HG02870 (cell line): ENCODE results near the gene RBM11.
"Not testable (repeated sequence)": the region's sequence is repeated elsewhere in the genome, so short reads cannot be mapped to it uniquely, and the experiment has no call there.

Experiments used
- ATAC-seq: cut with Tn5 transposase; IDR thresholded peaks from one replicate; pipeline ENCODE4 v1.9.1; 2021; ENCODE audit warnings: mild to moderate bottlenecking, moderate library complexity; ENCODE audit not compliant: unreplicated experiment

Gene RBM11, protein sequence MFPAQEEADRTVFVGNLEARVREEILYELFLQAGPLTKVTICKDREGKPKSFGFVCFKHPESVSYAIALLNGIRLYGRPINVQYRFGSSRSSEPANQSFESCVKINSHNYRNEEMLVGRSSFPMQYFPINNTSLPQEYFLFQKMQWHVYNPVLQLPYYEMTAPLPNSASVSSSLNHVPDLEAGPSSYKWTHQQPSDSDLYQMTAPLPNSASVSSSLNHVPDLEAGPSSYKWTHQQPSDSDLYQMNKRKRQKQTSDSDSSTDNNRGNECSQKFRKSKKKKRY

DNA sequence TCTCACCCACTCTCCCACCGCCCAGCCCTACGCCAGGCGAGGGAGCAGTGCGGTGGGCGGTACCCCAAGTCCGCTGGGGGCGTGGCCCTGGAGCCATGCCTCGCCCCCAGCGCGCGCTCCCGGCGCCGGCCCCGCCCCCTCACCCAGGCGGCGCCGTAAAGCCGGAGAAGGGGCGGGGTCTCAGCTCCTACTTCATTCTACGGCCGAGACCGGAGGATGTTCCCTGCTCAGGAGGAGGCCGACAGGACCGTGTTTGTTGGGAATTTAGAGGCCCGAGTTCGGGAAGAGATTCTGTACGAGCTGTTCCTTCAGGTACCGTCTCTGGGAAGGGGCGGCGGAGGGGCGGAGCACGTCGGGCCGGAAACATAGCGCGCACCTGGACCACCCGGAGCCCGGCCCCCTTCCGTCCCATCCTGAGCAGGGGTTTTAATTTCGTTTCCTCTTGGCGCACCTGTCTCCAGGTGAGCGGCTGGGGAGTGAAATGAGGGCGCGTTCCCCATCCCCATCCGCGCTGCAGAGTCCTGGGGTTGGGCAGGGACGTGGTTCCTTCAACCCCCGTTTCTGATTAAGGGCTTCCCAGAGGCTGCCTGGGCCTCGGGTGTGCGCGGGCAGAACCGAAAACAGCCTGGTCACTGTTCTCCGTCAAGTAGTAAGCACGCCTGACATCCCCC lies at the start of gene RBM11:
RBM11 (plus strand) TSS at position 187 of the 671 bp plus-strand sequence; CDS start at position 217, 30 bp downstream.
- peak; percentile 95 for ATAC-seq

DNA sequence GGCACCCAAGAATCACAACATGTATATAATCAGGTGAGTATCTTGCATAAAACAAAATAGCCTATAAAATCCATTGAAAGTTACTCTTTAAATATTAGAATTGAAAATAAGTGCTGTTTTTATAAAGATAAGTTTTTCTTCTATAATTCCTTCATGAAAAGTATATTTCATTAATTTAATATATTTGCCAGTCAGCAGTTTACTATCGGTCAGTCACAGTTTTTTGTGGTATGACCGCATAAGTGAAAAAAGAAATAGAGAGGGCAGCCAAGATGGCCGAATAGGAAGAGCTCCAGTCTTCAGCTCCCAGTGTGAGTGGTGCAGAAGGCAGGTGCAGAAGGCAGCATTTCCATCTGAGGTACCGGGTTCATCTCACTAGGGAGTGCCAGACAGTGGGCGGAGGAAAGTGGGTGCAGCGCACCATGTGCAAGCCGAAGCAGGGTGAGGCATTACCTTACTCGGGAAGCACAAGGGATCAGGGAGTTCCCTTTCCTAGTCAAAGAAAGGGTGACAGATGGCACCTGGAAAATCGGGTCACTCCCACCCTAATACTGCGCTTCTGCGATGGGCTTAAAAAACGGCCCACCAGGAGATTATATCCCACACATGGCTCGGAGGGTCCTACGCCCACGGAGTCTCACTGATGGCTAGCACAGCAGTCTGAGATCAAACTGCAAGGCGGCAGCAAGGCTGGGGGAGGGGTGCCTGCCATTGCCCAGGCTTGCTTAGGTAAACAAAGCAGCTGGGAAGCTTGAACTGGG lies 49.3 kb upstream of the RBM11 start:
- not testable (repeated sequence) for ATAC-seq

DNA sequence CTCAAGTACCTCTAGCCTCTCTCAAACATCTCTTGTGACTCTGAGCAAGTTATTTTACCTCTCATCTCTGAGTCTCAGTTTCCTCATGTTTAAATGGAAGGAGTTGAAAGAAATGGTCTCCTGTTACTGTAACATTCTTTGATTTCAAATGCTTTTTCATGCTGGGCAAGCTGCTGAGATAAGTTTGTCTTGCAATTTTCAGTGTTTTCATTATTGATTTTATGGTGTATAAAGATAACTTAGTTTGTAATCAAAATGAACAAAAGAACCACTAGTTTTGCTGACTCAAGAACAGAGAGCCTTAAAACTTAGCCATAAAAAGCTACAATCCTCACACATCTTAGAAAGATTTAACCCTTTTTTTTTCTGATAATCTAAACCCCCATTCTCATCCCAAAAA lies 9.7 kb upstream of the RBM11 start:
- no peak for ATAC-seq

DNA sequence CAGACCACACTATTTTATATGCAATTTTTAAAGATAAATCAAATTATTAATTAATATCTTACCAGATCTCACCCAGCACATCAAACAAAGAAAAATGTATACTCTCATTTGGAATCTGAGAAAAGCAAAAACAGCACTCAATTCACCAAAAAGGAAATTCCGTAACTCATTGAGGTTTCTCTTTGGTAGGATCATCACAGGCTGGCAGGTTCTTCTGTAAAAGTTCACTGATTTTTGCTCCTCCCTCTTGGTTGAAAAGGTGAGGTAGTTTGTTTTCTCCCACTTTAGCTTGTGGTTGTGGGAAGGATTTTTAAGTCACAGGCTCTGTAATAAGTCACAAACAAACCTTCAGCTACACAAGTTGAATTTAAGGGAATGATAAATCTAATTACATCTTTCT lies 5.2 kb upstream of the RBM11 start, which contains the start of gene LIPI:
LIPI (minus strand) TSS at position 218 of the 400 bp plus-strand sequence; CDS start at position 108, 110 bp downstream.
- ATAC-seq: no peak

DNA sequence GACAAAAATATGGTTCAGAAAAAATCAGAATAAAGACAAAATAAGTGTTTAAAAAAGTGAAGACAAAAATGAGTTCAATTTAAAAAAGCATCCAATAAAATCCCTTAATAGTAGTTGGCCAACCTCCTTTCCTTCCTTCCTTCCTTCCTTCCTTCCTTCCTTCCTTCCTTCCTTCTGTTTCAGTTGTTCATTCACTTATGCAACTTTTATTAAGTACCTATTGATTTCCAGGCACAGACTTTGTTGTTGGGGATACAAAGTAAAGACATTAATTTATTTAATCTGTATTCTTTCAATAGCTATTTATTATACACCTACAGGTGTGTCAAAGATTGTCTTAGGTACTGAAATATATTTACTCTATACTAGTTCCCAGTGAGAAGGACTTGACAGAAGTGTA lies 2.8 kb upstream of the RBM11 start:
- ATAC-seq: no peak

DNA sequence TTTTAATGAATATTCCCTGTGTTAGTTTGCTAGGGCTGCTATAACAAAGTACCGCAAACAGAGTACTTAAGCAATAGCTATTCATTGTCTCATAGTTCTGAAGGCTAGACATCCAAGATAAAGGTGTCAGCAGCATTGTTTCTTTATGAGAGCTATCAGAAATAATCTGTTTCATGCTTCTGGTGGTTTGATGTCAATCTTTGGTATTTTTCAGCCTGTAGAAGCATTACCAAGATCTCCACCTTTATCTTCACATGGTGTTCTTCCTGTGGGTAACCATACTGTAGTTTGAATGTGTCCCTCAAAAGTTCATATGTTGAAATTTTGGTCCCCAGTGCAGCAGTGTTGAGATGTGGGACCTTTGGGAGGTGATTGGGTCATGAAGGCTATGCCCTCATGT lies 7.4 kb downstream of the RBM11 start:
- ATAC-seq: no peak

DNA sequence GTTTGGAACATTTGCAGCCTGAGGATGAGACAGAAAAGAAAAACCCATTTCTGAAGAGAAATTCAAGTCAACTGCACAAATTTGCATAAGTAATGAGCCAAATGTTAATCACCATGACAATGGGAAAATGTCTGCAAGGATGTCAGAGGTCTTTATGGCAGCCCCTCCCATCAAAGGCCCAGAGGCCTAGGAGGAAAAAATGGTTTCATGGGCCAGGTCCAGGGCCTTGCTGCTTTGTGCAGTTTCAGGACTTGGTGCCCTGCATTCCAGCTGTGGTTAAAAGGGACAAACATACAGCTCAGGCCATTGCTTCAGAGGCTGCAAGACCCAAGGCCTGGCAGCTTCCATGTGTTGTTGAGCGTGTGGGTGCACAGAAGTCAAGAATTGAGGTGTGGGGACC lies 13.4 kb downstream of the RBM11 start:
- ATAC-seq: no peak

DNA sequence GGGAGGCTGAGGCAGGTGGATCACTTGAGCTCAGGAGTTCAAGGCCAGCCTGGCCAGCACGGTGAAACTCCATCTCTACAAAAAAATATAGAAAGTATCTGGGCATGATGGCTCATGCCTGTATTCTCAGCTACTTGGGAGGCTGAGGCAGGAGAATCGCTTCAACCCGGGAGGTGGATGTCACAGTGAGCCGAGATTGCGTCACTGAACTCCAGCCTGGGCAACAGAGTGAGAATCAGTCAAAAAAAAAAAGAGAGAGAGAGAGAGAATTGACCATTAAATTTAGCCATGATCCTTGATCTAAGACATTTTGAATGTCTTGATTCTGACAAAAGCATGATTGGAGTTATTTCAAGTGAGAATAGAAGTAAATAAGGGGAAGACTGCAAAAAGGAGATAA lies 19.1 kb downstream of the RBM11 start:
- no peak for ATAC-seq

DNA sequence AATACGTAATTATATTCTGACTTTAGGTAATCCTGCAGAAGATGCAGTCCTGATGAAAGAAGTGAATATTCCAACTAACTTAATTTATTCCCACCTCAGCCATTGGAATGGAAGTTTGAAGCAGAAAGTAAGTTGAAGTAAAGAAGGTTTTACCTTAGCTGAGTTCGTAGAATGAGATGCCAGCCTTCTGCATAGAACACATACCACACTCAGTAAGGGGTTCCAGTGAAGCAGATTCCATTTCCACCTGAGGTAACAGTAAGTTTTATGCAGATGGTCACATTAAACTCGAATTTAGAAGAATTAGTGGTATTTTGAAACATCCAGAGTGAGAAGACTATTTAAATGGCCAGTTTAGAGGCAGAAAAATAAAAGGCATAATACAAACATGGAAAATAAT lies 20.2 kb downstream of the RBM11 start:
- ATAC-seq: no peak

DNA sequence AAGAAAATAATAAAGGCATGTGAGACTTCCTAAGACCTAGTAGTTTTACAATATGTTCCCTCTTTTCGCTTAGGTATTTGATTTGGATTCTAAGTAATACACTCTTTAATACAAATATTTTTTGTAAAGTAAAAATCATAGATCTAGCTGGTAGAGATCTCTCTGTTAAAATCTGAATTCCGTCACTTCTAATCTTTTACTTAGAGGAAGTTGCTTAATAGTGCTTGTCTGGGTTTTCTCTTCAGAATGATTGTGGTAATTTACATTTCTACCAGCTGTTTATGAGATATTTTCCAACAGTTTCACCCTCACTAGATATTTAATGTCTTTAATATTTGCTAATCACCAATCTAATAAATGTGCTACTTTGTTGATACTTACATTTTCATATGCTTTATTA lies 23.3 kb downstream of the RBM11 start:
- ATAC-seq: no peak

DNA sequence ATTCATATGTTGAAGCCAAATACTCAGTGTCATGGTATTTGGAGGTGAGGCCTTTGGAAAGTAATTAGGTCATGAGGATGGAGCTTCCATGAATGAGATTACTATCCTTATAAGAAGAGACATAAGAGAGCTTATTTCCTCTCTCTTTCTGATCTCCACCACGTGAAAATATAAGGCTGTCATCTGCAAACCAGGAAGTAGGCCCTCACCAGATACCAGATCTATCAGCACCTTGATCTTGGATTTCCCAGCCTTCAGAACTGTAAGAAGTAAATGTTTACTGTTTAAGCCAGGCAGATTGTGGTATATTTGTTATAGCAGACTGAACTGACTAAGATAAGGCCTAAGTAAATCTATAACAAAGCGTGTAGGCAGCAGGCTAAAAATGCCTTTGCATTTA lies 25.3 kb downstream of the RBM11 start:
- no peak for ATAC-seq

DNA sequence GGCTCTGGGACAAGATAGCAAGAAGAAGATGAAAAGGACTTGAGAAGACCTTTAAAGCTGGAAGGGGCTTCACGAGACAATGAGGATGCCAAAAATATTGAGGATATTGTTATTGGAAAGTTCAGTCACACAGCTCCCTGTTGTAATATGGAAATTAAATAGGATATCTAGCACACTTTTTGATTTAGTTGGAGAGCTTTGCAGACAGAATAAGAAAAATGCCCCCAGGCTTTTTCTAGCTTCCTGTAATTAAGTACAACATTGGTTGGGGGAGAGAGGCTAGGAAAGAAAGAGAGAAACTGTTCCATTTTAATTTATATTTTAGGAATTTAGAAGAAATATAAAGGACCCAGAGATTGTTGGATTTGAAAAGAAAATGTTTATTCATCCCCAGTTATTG lies 27.5 kb downstream of the RBM11 start:
- no peak for ATAC-seq

DNA sequence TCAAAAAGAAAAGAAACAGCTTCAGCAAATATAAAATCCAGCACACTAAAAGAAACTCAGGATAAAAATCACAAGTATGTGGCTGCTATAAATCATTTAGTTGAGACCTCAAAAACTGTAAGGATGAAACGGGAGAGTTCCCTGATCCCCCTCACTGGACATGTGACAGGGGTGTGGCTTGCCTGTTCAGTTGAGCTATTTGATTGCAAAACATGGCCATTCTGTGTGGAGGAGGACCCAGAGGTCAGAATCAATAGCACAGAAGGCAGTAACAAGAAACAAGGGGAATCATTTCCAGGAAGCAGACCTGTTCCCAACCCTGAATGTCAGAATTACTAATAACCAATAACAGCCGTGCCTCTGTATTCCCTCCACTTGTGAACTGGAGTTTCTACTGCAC lies 27.9 kb downstream of the RBM11 start:
- ATAC-seq: no peak

DNA sequence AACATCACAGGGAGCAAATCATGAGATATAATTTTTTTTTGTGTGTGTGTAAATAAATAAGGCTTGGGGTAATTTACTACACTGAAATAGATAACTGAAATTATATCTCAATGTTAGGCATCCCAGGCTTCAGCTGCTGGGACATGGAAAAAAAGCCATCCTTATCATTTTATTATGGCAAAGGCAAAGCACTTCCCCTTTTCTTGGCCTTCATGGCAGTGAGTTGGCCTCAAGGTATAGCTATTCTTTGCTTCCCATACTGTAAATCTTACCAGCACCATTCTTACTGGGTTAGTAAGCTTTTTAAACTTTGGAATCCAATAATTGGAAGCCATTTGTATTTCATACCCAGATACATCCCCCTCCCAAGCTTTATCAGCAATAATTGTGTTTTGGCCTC lies 29.0 kb downstream of the RBM11 start:
- ATAC-seq: no peak

DNA sequence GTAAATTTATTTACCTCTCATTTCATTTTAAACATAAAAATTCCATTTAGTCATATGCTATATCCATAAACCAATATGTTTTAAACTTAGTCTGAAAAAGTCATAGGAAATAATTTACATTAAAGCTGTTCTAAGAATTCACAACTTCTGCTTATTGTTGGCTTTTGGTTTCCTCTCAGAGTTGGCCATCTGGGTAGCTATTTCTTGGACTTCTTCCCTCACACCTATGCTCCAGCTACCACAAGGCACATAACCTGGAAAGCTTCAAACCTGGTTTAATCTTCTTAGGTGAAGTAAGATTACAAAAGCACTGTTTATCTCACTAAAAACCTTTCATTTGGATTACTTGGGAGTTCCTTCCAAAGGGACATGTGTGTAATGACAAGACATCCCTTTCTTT lies 29.8 kb downstream of the RBM11 start:
- no peak for ATAC-seq

DNA sequence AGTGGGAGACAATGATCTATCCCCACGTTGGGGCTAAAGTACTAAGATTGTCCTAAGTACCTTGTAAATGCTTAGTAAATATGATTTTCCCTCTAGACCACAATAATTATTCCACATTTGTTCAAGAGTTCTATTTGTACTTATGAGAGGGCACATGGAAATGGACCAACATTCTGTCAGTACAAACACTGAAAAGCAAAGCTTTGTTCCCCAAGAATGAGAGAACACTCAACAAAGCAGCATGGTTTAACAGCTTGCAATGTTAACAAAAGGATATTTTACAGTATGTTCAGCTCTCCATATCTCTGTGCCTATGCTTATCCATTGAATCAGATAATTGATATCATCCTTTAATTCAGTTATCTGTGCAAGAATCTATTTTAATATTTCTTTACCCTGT lies 35.4 kb downstream of the RBM11 start:
- no peak for ATAC-seq

DNA sequence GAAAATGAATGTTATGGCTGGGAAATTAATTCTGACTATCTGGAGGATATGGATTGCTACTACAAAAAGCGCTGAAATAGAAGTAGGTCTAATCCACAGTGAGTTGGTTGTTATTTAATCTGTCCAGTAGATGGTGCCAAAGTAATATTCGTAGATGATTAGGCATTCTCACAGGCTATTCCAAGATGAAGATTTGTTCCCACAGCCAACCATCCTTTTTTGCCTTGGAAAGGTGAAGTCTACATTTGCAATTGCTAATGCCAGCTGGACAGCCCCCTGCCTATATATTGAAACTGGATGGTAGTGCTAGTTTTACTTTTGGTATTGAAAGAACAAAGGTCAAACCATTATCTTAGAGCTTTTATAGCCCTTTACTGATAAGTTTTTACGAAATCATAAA lies 43.8 kb downstream of the RBM11 start:
- no peak for ATAC-seq

DNA sequence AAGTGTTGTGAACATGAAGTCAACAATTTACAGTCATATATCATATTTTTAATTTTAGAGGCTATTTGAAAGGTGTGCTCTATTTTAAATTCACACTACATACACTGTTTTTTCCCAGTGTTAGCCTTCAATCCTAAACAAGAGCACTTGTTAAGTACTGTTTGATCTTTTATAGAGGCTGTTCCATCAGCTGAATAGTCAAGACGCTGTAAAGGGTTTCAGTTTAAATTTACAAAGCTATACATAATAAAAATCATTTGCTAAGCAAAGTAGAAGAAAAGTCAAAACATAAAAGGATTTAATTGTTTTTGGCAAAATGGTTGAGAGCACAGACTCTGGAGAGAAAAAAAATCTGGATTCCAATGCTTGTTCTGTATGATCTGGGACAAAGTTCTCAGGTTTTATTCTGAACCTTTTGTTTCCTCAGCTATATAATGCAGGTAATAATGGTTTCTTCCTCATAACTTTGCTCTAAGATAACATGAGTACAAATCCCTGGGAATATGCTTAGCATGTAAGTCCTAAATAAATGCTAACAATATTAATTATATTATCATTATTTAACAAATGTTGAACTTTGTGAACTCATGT lies 44.3 kb downstream of the RBM11 start:
- ATAC-seq: no peak

DNA sequence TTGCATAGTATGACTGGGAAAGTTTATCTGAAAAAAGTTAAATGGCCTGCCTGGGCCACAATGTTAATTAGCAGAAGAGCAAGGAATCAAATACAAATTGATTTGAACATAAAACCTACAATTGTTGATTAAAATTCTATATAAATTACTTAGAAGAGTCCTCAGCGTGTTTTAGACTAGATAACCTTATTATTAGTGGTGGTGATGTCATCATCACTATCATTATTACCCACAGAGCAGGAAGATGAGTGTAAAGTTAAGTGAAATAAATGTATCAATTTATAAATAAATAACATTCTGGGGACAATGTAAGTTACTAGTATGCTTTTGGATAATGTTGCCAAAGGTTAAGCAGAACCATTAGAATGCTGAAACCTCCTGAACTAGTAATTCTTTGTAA lies 46.1 kb downstream of the RBM11 start:
- ATAC-seq: no peak

DNA sequence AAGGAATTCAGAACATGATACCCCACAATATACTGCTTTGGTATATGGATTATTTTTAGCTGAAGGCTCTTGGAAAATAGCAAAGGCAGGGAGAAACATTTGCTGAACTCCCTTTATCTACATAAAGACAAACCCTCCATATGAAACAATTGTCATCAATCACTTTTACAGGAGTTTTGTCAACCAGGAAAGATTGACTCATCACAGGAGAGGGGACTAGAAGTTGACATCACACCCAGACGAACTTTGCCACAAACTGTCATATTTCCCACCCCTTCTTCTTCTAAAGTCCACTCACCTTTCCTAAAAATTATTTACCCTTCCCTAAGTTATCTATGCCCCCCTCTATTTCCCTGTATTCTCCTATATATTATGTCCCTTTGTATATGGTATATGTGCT lies 47.9 kb downstream of the RBM11 start:
- ATAC-seq: no peak

DNA sequence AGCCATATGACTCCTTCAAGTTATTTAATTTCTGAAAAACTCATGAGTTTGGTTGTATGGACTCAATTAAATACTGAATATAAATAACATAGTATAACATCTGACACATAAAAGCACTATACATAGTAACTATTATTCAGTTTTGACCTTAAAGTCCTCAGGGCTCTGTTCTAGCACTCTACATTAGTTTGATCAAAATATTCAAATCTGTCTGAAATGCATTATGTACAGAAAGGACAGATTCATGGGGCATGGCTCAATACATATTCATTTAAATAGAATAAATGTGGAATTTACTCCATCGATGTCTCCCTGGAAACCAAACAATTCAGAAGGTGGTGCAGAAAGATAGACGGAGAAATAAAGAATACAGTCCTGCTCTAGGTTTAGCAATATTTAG lies 49.1 kb downstream of the RBM11 start:
- ATAC-seq: no peak

DNA sequence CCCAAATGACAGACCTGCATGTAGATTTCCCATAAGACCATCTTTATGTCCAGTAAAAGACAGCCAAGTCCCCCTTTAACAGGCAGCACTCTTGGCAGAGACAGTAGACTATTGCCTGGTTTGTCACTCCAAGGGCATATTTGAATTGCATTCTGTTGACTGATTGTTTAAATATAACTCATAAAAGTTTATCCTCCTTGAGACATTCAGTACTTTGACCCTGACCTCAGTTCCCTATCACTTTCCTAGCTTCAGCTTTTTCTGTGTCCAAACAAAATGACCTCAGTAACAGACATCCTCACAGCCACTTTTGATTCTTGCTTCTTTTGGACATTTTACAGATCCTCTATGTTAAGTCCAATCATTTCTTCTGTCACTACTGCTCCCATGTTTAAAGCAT lies 51.1 kb downstream of the RBM11 start:
- no peak for ATAC-seq
